ENCODE data around the gene EFNA5. TPM values are rescaled to one million over a fixed set of nuclear protein-coding genes. Genes with fewer than 3 reads are reported as not detected.

The EFNA5 gene
- total and polyA plus RNA-seq, 2 of the 8 experiments (the other 6 are each of a cell fraction or from before 2014, with no cell fraction given): 9.6 to 21.8 TPM

- TF ChIP-seq RAD21 (IDR thresholded peaks at IDR 0.05 in 1 of 2, conservative IDR thresholded peaks at IDR 0.05 in 1 of 2; ENCODE audit: low read depth in 2 of 2, low read length in 2 of 2): no peak
- no peak for TF ChIP-seq CEBPB (IDR thresholded peaks at IDR 0.05; ENCODE audit: low read depth, low read length)
Observed at GRCh38 chr5:107388141-107388861, 282.4 kb downstream of the EFNA5 start (continued).

Measured in H1 (cell line).